GM12891 (cell line): ENCODE data around the gene ZYX.

Experiments
- POLR2A ChIP-seq: IDR thresholded peaks from 2 replicates; pipeline ENCODE4 v1.6.1; 2011; ENCODE audit warnings: low read depth, low read length, control low read depth
- POLR2AphosphoS5 ChIP-seq: IDR thresholded peaks from 2 replicates; pipeline ENCODE4 v1.6.1; 2011; ENCODE audit warnings: low read depth, low read length, control low read depth
- POU2F2 ChIP-seq: IDR thresholded peaks from 2 replicates; pipeline ENCODE4 v1.6.1; 2011; ENCODE audit warnings: low read depth, mild to moderate bottlenecking, control low read depth, low read length, moderate library complexity

- TF ChIP-seq POLR2A (no peak), POLR2AphosphoS5 (no peak), POU2F2 (no peak)
These were observed 7.5 kb downstream of the ZYX start for GRCh38 chr7:143388491-143389101.
